Keratinocyte (primary cell): Measurements from ENCODE around the gene ADRM1. TPM values are rescaled to one million over a fixed set of nuclear protein-coding genes. Genes with fewer than 3 reads are reported as not detected.

Experiments
- DNase-seq: peaks from one replicate; pipeline ENCODE4 v3.0.0-alpha.2; 2011; ENCODE audit warnings: low read depth, missing footprints, low spot score
- FAIRE-seq: peaks from 2 replicates; lab custom pipeline; 2011; peaks lifted over from hg19 to GRCh38; lab: Jason Lieb, UNC
- H2AFZ ChIP-seq: 2 replicates; pipeline ENCODE4 v1.6.0; 2012; ENCODE audit warnings: low read length, control low read depth, inconsistent platforms; ENCODE audit not compliant: control insufficient read depth
- H3K27ac ChIP-seq: 2 replicates; pipeline ENCODE4 v1.5.1; 2011; ENCODE audit warnings: low read length; ENCODE audit not compliant: control insufficient read depth, insufficient read depth
- H3K27me3 ChIP-seq: 3 replicates; pipeline ENCODE4 v1.6.0; 2011; ENCODE audit warnings: low read length; ENCODE audit not compliant: control insufficient read depth, insufficient read depth; ENCODE audit errors: extremely low read depth
- H3K36me3 ChIP-seq, 2 experiments: 2 replicates in 1 of 2; 3 replicates in 1 of 2; pipeline ENCODE4 v1.5.1; 2011; ENCODE audit warnings: low read length in 2 of 2, mild to moderate bottlenecking in 1 of 2; ENCODE audit not compliant: control insufficient read depth in 2 of 2, insufficient read depth in 2 of 2; ENCODE audit errors: extremely low read depth in 1 of 2
- H3K4me1 ChIP-seq: 3 replicates; pipeline ENCODE4 v1.5.1; 2011; ENCODE audit warnings: low read length; ENCODE audit not compliant: control insufficient read depth, insufficient read depth; ENCODE audit errors: extremely low read depth
- H3K4me2 ChIP-seq: 3 replicates; pipeline ENCODE4 v1.6.0; 2011; ENCODE audit warnings: low read depth, low read length; ENCODE audit not compliant: control insufficient read depth, insufficient read depth; ENCODE audit errors: extremely low read depth
- H3K4me3 ChIP-seq, 3 experiments: fragments of 200-600 bp in 1 of 3; sonication (generic) in 1 of 3; 2 replicates in 2 of 3; 3 replicates in 1 of 3; pipeline ENCODE4 v1.5.1; 2011 to 2016; ENCODE audit warnings: low read length in 3 of 3, mild to moderate bottlenecking in 3 of 3, control low read depth in 2 of 3, inconsistent platforms in 1 of 3, low read depth in 1 of 3, mixed read lengths in 1 of 3, mixed run types in 1 of 3, moderate library complexity in 1 of 3; ENCODE audit not compliant: control insufficient read depth in 2 of 3, insufficient read depth in 2 of 3; ENCODE audit errors: extremely low read depth in 1 of 3
- H3K79me2 ChIP-seq: 2 replicates; pipeline ENCODE4 v1.6.0; 2012; ENCODE audit warnings: low read length; ENCODE audit not compliant: control insufficient read depth, insufficient read depth
- H3K9ac ChIP-seq: 3 replicates; pipeline ENCODE4 v1.6.0; 2011; ENCODE audit warnings: low read length; ENCODE audit not compliant: control insufficient read depth, insufficient read depth; ENCODE audit errors: extremely low read depth
- H3K9me1 ChIP-seq: 3 replicates; pipeline ENCODE4 v1.6.0; 2011; ENCODE audit warnings: low read length; ENCODE audit not compliant: control insufficient read depth, insufficient read depth; ENCODE audit errors: extremely low read depth
- H3K9me3 ChIP-seq: 2 replicates; pipeline ENCODE4 v1.5.1; 2012; ENCODE audit warnings: low read depth, low read length; ENCODE audit not compliant: control insufficient read depth
- H4K20me1 ChIP-seq: 3 replicates; pipeline ENCODE4 v1.6.0; 2011; ENCODE audit warnings: low read length; ENCODE audit not compliant: control insufficient read depth, insufficient read depth; ENCODE audit errors: extremely low read depth
- EZH2 ChIP-seq: IDR thresholded peaks from one replicate; pipeline ENCODE4 v1.6.1; 2012; ENCODE audit warnings: inconsistent platforms, mild to moderate bottlenecking, low read length, moderate library complexity
- dilution Hi-C: fragments of 300-500 bp; cut with MboI; formaldehyde crosslinking; loops from one replicate; pipeline ENCODE4 v1.7.0; 2020; ENCODE audit warnings: low sequenced_read_pairs; ENCODE audit not compliant: extremely low pct_ligation_motif_present
- polyA plus RNA-seq, 5 experiments: library from polyadenylated mRNA; depleted of rRNA in 3 of 5; stranded (reverse) in 3 of 5; stranded (forward) in 1 of 5; unstranded in 1 of 5; fragments of >200 nt; gene quantifications; 1 replicate in 1 of 5; 2 replicates in 3 of 5; 3 replicates in 1 of 5; pipeline versions ENCODE4 v1.2.1 to v1.2.3, GENCODE V29; 2011 to 2012; ENCODE audit warnings: missing spikeins in 2 of 5, low read depth in 1 of 5, low replicate concordance in 1 of 5
- TF ChIP-seq, protein P1 (sequence below), 3 experiments: IDR thresholded peaks in 1 of 3; conservative IDR thresholded peaks in 1 of 3; optimal IDR thresholded peaks in 1 of 3; 2 replicates in 2 of 3; 3 replicates in 1 of 3; pipeline versions ENCODE3 to v1.5.1; 2011; ENCODE audit warnings: low read length in 3 of 3, mild to moderate bottlenecking in 3 of 3, moderate library complexity in 2 of 3, control low read depth in 1 of 3, inconsistent platforms in 1 of 3; ENCODE audit not compliant: insufficient read depth in 2 of 3; ENCODE audit errors: extremely low read depth in 1 of 3

ADRM1 gene
- polyA plus RNA-seq, 1 donor (not counting 4 experiments of a cell fraction or from before 2014, with no cell fraction given) = 91.4 TPM

DNA sequence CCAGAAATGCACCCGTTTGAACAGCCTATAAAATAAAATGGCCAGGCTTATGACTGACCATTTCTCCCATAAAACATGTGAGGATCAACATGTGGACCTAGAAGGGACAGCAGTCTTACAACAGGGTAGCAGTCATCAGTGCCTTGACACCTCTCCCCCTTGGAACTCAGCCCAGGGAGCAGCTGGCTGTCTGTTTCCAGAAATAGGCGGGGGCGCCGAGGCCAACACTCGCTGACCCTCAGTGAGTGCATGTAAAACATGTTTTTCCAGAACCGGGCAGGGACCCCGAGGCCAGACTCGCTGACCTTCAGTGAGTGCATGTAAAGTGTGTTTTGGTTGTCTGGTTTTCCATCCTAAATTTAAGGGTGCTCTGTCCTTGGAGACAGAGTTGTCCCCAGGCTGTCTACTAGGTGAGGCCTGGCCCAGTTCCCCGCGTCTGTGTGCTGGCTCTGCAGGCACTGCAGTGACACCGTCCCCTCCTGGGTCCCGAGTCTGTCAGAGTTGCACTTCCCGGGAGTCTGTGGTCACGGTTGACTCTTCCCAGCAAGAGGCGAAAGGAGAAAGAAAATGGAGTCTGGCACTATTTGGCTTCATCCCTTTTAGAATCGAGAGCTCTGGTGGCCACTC is 19.8 kb upstream of the ADRM1 start:
- Histone ChIP-seq H3K79me2 (no peaks in the 10 kb centered on the region), H3K27ac (no peak overlapping the region), H3K36me3 (peaks cover 31 to 38% of the 10 kb centered on the region in 2 experiments), H4K20me1 (no peaks in the 10 kb centered on the region), H3K4me3 (no peak overlapping the region), H3K4me2 (no peak overlapping the region), H3K9me1 (peaks cover 1% of the 10 kb centered on the region), H3K27me3 (no peaks in the 10 kb centered on the region), H3K9me3 (no peaks in the 10 kb centered on the region), H2AFZ (no peak overlapping the region), H3K4me1 (no peaks in the 10 kb centered on the region), H3K9ac (no peak overlapping the region)
- TF ChIP-seq, protein P1, sequence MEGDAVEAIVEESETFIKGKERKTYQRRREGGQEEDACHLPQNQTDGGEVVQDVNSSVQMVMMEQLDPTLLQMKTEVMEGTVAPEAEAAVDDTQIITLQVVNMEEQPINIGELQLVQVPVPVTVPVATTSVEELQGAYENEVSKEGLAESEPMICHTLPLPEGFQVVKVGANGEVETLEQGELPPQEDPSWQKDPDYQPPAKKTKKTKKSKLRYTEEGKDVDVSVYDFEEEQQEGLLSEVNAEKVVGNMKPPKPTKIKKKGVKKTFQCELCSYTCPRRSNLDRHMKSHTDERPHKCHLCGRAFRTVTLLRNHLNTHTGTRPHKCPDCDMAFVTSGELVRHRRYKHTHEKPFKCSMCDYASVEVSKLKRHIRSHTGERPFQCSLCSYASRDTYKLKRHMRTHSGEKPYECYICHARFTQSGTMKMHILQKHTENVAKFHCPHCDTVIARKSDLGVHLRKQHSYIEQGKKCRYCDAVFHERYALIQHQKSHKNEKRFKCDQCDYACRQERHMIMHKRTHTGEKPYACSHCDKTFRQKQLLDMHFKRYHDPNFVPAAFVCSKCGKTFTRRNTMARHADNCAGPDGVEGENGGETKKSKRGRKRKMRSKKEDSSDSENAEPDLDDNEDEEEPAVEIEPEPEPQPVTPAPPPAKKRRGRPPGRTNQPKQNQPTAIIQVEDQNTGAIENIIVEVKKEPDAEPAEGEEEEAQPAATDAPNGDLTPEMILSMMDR (optimal IDR thresholded peaks at IDR 0.05 in 1 of 3, IDR thresholded peaks at IDR 0.05 in 1 of 3, conservative IDR thresholded peaks at IDR 0.05 in 1 of 3; ENCODE audit: extremely low read depth in 1 of 3, insufficient read depth in 2 of 3, low read length in 3 of 3) = no peak
- TF ChIP-seq EZH2 = no peak
- dilution Hi-C loops = no loop called here
- DNase-seq = no peak
- no peak for FAIRE-seq

DNA sequence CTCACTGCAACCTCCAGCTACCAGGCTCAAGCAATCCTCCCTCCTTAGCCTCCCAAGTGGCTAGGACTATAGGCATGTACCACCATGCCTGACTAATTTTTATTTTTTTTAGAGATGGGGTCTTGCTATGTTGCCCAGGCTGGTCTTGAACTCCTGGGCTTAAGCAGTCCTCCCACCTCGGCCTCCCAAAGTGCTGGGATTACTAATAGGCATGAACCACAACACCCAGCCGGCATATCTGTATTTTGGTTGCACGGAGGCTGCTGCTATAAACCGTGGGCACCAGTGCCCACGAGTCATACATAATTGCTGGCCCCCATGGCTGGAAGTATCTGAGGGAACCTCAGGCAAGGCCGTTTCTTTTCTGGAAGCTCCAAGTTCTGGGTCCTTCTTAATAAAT is 18.3 kb upstream of the ADRM1 start:
- H4K20me1 ChIP-seq = no peaks in the 10 kb centered on the region
- peaks cover 33 to 42% of the 10 kb centered on the region in 2 experiments for H3K36me3 ChIP-seq
- no peak for FAIRE-seq
- dilution Hi-C loops = no loop called here
- H2AFZ ChIP-seq = no peak overlapping the region
- H3K4me2 ChIP-seq = no peak overlapping the region
- no peaks in the 10 kb centered on the region for H3K79me2 ChIP-seq
- no peak overlapping the region for H3K9ac ChIP-seq
- no peaks in the 10 kb centered on the region for H3K27me3 ChIP-seq
- DNase-seq = no peak
- TF ChIP-seq, protein P1 (optimal IDR thresholded peaks at IDR 0.05 in 1 of 3, IDR thresholded peaks at IDR 0.05 in 1 of 3, conservative IDR thresholded peaks at IDR 0.05 in 1 of 3; ENCODE audit: extremely low read depth in 1 of 3, insufficient read depth in 2 of 3, low read length in 3 of 3) = no peak
- TF ChIP-seq EZH2 = no peak
- H3K9me1 ChIP-seq = no peaks in the 10 kb centered on the region
- no peaks in the 10 kb centered on the region for H3K4me1 ChIP-seq
- H3K4me3 ChIP-seq = no peak overlapping the region
- no peak overlapping the region for H3K27ac ChIP-seq
- H3K9me3 ChIP-seq = no peaks in the 10 kb centered on the region
